ENCODE measurements around the gene TIMMDC1.

GRCh38 chr3:119555309-119555735, 57.0 kb downstream of the TIMMDC1 start:
- TF ChIP-seq CTCF (IDR thresholded peaks at IDR 0.05) = no peak
- TF ChIP-seq EP300 (IDR thresholded peaks at IDR 0.05; ENCODE audit: borderline replicate concordance in 1 of 2, low read depth in 1 of 2, low read length in 1 of 2) = no peak
- no peak for TF ChIP-seq GABPA (IDR thresholded peaks at IDR 0.05; ENCODE audit: low read depth)
- no peak for TF ChIP-seq POLR2AphosphoS5 (IDR thresholded peaks at IDR 0.05; ENCODE audit: low read depth, low read length)
- no peak for TF ChIP-seq TEAD4 (IDR thresholded peaks at IDR 0.05; ENCODE audit: borderline replicate concordance, insufficient read depth)
- TF ChIP-seq ELF1 (IDR thresholded peaks at IDR 0.05) = no peak
- no peak for TF ChIP-seq MAX (IDR thresholded peaks at IDR 0.05; ENCODE audit: low read depth)
- TF ChIP-seq USF2 (IDR thresholded peaks at IDR 0.05; ENCODE audit: borderline replicate concordance, low read depth, low read length) = no peak
- no peak for TF ChIP-seq YY1 (IDR thresholded peaks at IDR 0.05; ENCODE audit: low read depth)
